GM19351 (cell line): ENCODE data around the gene ADPRM.
A peak's percentile ranks its signal among the peaks of the same experiment; 100 is the strongest.
"Not testable (repeated sequence)": the region's sequence is repeated elsewhere in the genome, so short reads cannot be mapped to it uniquely, and the experiment has no call there.

Source experiments
- ATAC-seq: cut with Tn5 transposase; IDR thresholded peaks from one replicate; pipeline ENCODE4 v1.9.1; 2021; ENCODE audit warnings: mild to moderate bottlenecking, moderate library complexity; ENCODE audit not compliant: unreplicated experiment

The ADPRM gene

DNA sequence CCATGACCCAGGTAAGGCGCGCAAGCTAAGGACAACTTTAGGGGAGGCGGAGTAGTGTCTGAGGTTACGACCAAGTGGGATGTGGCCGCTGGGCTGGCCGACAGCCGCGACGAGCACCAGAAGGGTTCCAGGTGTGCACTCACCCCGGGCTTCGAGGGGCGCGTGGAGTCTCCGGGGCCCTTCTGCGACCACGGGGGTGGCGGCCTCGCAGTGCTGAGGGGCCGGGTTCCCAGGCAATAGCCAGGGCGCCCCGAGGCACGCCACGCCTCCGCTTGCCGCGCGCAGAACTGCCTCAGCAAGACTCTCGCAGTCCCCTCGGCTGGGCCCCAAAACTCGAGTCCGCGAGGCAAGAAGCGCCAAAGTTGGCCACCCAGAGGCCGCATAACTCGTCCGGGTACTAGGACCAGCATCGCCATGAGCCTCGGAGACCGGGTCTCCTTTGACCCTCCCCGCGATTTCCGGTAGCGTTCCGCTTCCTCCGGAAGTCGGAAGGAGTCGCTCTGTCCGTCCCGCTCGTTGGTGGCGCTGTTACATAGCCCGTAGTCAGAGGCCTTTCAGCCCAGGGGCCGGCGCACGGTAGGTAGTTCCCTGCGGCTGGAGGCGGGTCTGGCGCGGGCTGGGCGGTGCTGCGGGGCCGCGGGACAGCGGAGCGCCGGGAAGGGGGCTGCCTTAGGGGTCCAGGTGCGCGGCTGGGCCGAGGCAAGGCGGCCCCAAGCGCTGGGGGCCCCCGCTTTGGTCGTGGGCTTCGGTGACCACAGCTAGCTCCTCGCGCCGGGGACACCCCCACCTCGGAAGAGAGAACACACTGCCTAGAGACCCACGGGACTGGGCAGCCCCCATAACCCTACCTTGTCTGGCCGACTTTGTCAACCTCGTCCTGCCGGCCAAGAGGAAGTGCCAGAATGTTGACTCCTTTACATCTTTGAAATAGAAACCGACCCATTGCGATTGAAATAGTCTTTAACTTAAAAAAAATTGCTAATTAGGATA lies at the start of gene ADPRM, which contains the start of gene SCO1:
TSS of gene ADPRM (plus strand) at position 503 of the 990 bp plus-strand sequence. CDS start 7,333 bp downstream, outside the sequence.
TSS of gene SCO1 (minus strand) at position 442 of the 990 bp plus-strand sequence. CDS start at position 416, 26 bp downstream.
- ATAC-seq = peak; percentile 93

- no peak for ATAC-seq
These were observed 49.0 kb upstream of the ADPRM start for GRCh38 chr17:10648381-10648780.

DNA sequence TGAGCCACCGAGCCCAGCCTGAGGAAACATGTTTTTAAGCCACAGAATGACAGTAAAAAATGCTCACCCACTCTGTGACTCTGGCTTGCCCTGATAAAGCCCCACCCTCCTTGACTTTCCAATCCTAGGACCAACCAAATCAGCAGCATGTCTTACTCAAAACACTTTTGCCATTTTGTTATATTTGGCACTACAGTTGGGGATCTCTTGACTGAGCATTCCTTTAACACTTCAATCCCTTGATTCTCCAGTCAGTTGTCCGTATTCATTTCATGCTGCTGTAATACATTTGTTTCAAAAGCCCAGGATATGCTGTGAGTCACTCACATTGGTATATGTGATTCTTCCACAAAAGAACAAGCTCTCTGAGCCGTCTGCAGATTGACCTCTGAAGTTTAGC lies 48.4 kb upstream of the ADPRM start:
- ATAC-seq = no peak

- ATAC-seq = no peak
These were observed 47.8 kb upstream of the ADPRM start for GRCh38 chr17:10649602-10650001.

DNA sequence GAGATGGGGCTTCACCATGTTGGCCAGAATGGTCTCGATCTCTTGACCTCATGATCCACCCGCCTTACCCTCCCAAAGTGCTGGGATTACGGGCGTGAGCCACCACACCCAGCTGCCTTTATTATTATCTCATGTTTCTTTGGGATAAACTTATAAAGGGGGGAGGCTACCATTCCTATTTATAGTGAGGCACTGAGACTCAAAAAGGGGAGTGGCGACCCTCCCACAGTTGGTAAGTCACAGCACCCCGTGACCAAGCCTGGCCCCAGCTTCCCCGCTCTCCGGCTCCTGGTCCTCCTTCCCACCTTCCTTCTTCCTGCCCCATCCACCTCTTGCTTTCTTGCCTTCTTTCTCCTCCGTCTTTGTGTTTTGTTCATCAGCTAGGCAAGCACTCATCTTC lies 45.5 kb upstream of the ADPRM start:
- no peak for ATAC-seq

DNA sequence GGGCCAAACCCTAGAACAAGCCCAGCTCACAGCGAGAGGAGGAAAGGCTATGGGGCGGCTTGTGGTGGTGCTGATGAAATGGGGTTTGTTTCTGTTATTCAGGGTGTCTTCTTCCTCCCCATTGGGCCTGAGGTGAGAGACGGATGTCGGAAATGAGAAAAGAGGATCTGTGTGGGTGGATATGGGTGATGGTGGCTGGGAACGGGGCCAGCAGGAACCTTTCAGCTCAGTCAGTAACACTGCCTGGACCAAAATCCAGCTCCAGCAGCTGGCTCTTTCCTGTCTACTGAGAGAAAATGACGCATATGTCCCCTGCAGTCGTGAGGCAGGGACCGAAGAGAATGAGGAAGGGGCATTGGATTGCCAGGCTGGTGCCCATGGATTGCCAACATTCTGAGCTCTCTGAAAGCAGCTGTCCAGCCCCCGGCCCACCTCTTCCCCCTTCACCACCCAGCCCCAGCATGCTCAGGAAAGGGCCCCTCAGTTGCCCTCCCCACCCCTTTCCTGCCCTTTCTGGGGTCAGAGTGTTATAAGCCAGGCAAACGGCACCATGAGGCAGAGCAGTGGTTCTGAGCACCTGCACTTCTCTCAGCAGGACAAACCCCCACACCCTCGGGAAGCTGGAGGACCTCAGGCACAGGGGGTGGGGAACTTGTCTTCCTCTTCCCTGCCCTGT lies 44.3 kb upstream of the ADPRM start:
- no peak for ATAC-seq

GRCh38 chr17:10653987-10654386 lies 43.4 kb upstream of the ADPRM start:
- ATAC-seq = no peak

DNA sequence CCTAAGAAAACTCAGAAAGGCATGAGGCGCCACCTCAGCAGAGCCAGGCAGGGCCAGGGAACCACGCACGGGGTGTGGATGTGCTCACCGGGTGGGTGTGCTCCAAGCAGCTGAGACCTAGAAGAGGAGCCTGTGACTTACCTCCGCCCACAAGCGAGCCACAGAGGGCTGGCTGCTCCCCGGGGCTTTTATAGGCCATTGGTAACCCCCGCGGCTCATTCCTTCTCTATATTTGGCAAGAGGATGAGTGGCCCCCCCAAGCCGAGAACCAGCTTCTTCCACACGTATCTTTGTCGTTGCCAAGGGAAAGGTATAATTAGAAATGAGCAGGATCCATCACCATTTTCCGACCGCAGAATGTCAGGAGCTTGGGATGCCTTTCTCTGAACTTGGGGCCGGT lies 40.2 kb upstream of the ADPRM start, which contains the start of gene MYH3:
TSS of gene MYH3 (minus strand) at position 162 of the 400 bp plus-strand sequence. CDS start 2,245 bp downstream, outside the sequence.
- no peak for ATAC-seq

GRCh38 chr17:10657879-10658278 lies 39.5 kb upstream of the ADPRM start:
- no peak for ATAC-seq

DNA sequence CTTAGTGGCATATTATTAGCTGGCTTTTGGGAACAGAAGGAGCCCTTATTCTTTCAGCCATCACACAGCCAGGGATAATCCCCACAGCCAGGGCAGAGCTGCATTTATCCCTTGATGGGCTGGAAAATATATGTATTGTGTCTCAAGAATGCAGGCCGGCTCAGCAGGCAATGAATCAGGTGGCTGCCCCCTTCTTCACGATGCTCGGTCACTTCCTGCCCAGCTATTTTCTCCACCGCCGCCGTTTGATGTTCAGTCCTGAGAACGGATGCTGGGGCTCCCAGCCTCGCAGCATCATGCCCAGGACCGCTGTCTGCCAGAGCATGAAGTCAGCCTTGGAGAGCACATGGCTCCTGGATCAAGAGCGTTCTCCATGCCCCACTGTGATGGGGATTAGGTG lies 36.0 kb upstream of the ADPRM start:
- ATAC-seq = no peak

GRCh38 chr17:10663231-10663630 lies 34.2 kb upstream of the ADPRM start:
- no peak for ATAC-seq

DNA sequence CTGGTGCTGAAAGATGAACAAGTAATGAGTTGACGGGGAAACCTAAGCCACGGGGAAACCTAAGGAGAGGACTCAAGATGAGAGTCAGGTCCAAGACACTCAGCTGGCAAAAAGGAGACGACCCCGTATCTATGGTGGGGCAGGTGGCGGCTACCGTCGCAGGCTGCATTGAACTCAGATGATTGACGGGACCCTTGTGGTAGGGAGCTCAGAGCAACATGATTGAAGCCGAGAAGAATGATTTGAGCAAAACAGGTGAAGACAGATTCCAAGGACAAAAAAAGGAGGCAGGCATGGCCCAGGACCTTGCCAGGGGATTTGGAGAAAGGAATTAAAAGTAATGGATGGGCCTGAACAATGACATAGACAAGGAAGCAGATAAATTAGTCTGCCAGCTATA lies 32.8 kb upstream of the ADPRM start:
- no peak for ATAC-seq

- no peak for ATAC-seq
These were observed 30.5 kb upstream of the ADPRM start for GRCh38 chr17:10666906-10667305.

DNA sequence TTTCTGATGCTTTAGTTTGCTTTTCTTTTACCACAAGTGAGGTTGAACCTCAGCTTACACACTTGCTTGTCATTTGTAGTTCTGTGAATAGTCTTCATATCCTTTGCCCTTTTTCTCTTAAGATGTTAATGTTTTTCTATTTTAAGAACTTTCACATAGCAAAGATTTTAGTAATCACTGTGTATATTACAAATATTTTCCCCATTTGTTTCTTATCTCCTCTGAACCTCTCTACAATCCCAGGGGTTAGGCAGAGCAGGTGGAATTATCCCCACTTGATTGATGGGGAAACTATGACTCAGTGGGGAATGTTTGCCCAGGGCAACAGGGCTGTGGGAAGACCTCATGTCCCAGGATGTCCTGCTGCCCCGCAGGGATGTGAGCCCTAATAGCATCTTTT lies 28.6 kb upstream of the ADPRM start:
- ATAC-seq = no peak

- no peak for ATAC-seq
These were observed 24.1 kb upstream of the ADPRM start for GRCh38 chr17:10673312-10673711.

DNA sequence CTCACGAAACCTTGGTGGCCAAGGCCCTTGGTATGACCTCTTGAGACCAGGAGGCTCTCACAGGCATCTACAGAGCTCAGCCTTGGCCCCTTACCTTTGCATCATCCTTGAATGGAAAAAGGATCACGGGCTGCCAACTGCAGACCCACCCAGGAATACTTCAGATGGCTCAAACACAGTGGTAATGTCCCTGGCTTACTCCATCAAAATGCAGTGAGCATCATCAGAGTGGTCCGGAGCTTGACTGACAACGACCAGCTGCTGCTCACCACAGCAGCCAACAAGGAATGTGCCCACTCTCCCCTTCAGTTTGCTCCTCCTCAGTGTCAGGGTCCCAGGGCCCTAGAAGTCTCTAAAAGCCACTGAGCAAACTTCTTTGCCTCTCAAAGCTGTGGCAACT lies 22.7 kb upstream of the ADPRM start:
- no peak for ATAC-seq

- ATAC-seq = no peak
These were observed 15.4 kb upstream of the ADPRM start for GRCh38 chr17:10681866-10682446.

GRCh38 chr17:10683853-10684252 lies 13.5 kb upstream of the ADPRM start:
- ATAC-seq = no peak

GRCh38 chr17:10687499-10687898 lies 9.9 kb upstream of the ADPRM start:
- no peak for ATAC-seq

DNA sequence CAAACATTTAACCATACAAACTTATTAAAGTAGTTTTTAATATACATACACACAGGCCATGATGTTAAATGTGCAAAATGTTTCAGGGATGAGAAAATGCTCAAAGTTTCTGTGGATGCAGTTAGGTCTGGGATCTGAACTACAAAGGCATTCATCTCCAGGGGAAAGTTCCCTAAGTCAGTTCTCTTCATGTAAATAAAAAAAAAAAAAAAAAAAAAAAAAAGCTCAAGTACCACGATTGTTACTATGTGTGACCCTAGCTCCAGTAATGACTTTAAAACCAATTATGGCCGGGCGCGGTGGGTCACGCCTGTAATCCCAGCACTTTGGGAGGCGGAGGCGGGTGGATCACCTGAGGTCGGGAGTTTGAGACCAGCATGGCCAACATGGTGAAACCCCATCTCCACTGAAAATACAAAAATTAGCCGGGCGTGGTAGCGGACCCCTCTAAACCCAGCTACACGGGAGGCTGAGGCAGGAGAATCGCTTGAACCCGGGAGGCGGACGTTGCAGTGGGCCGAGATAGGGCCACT lies 1.5 kb upstream of the ADPRM start:
- ATAC-seq = not testable (repeated sequence)
